Cerebellar nuclear complex (tissue), 1 donor: Measurements from ENCODE around the gene ZNF814.
A peak's percentile ranks its signal among the peaks of the same experiment; 100 is the strongest.
"Not testable (repeated sequence)": the region's sequence is repeated elsewhere in the genome, so short reads cannot be mapped to it uniquely, and the experiment has no call there.

Experiments used
- DNase-seq, 2 experiments: peaks; one replicate each; lab custom pipeline; 2025; lab: John Stamatoyannopoulos, UW

Gene ZNF814

GRCh38 chr19:57816652-57817051 lies 72.2 kb downstream of the ZNF814 start:
- no peak for DNase-seq

- DNase-seq, result no peak
Measured at GRCh38 chr19:57815247-57816075, 73.4 kb downstream of the ZNF814 start.

- peak; percentile 52 to 89 for DNase-seq
Measured at GRCh38 chr19:57814505-57815246, 74.2 kb downstream of the ZNF814 start, which contains the start of gene ZNF552. Gene ZNF552, minus strand, starts transcription at chr19:57814913. Its CDS starts 170 bp downstream, at chr19:57814743.

GRCh38 chr19:57813919-57814504 lies 74.8 kb downstream of the ZNF814 start:
- DNase-seq, result no peak

GRCh38 chr19:57812975-57813820 lies 75.6 kb downstream of the ZNF814 start:
- DNase-seq, result not testable (repeated sequence)

GRCh38 chr19:57812226-57812625 lies 76.6 kb downstream of the ZNF814 start:
- no peak for DNase-seq

- not testable (repeated sequence) for DNase-seq
Measured at GRCh38 chr19:57810410-57811295, 78.2 kb downstream of the ZNF814 start.

GRCh38 chr19:57807541-57807940 lies 81.3 kb downstream of the ZNF814 start:
- DNase-seq, result no peak

- DNase-seq, result no peak
Measured at GRCh38 chr19:57803594-57804325, 85.1 kb downstream of the ZNF814 start.

- no peak for DNase-seq
Measured at GRCh38 chr19:57803265-57803593, 85.6 kb downstream of the ZNF814 start.

GRCh38 chr19:57802269-57802668 lies 86.6 kb downstream of the ZNF814 start:
- no peak for DNase-seq

- no peak for DNase-seq
Measured at GRCh38 chr19:57800696-57801095, 88.1 kb downstream of the ZNF814 start.
